ENCODE data around the gene FGD5.
A peak's percentile ranks its signal among the peaks of the same experiment; 100 is the strongest.

FGD5 gene

DNA sequence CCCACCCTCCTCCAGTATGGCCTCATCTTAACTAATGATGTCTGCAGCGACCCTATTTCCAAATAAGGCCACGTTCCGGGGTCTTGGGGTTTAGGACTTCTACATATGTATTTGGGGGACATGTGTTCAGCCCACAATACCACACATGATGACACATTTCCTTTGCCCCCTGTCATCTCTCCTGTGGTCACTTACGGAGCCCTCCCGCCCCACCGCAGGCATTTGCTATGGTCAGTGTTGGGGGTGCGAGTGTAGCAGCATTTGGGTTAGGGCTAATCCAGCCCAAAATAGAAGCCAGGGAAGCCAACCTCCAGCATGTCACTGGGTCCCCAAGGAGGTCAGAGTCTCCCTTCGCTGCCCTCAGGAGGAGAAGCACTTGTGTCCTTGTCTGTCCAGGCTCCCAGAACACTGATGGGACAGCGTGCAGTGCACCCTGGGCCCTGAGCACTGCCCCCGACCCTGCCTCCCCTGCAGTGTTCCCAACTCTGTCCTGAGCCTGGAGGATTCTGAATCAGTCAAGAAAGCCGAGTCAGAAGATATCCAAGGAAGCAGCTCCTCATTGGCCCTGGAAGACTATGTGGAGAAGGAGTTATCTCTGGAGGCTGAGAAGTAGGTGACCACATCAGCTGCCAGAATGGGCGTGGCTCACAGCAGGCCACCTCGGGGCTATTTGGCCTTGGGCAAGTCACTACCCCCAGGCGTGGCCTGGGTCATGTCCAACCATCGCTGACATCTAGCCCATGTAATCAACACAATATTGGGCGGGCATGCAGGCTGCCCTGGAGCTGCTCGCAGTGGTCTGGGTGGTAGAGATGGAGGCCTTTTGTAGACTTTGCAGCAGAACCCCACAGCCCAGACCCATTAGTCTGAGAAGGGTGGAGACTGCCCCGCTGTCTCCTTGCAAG, 46.9 kb upstream of the FGD5 start:
- Histone ChIP-seq H4K20me1 (ENCODE audit: insufficient read depth, low read length) (no peaks in the 10 kb centered on the region), H3K4me3 (ENCODE audit: low read depth, low read length, poor library complexity, severe bottlenecking) (no peak overlapping the region), H3K9me3 (ENCODE audit: low read length) (no peaks in the 10 kb centered on the region), H3K27ac (ENCODE audit: low read depth, low read length, poor library complexity, severe bottlenecking) (peak overlapping the region; percentile 62), H3K9ac (ENCODE audit: low read length) (no peak overlapping the region), H3K36me3 (ENCODE audit: insufficient read depth, low read length) (no peaks in the 10 kb centered on the region), H3K9me2 (ENCODE audit: low read depth, low read length) (no peaks in the 10 kb centered on the region), H3F3A (ENCODE audit: insufficient read depth, low read length) (no peaks in the 10 kb centered on the region), H3K79me2 (ENCODE audit: insufficient read depth, low read length) (no peaks in the 10 kb centered on the region), H2AFZ (ENCODE audit: low read length) (no peak overlapping the region), H3K4me2 (ENCODE audit: low read length) (no peak overlapping the region), H3K27me3 (ENCODE audit: insufficient read depth, low read length) (no peaks in the 10 kb centered on the region), H3K4me1 (ENCODE audit: insufficient read depth, low read length, severe bottlenecking) (peaks cover 68% of the 10 kb centered on the region)
- no peak for TF ChIP-seq EZH2 (IDR thresholded peaks at IDR 0.05; ENCODE audit: borderline replicate concordance, low read length)
- TF ChIP-seq, protein P1, sequence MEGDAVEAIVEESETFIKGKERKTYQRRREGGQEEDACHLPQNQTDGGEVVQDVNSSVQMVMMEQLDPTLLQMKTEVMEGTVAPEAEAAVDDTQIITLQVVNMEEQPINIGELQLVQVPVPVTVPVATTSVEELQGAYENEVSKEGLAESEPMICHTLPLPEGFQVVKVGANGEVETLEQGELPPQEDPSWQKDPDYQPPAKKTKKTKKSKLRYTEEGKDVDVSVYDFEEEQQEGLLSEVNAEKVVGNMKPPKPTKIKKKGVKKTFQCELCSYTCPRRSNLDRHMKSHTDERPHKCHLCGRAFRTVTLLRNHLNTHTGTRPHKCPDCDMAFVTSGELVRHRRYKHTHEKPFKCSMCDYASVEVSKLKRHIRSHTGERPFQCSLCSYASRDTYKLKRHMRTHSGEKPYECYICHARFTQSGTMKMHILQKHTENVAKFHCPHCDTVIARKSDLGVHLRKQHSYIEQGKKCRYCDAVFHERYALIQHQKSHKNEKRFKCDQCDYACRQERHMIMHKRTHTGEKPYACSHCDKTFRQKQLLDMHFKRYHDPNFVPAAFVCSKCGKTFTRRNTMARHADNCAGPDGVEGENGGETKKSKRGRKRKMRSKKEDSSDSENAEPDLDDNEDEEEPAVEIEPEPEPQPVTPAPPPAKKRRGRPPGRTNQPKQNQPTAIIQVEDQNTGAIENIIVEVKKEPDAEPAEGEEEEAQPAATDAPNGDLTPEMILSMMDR (IDR thresholded peaks at IDR 0.05; ENCODE audit: low read length) = no peak

DNA sequence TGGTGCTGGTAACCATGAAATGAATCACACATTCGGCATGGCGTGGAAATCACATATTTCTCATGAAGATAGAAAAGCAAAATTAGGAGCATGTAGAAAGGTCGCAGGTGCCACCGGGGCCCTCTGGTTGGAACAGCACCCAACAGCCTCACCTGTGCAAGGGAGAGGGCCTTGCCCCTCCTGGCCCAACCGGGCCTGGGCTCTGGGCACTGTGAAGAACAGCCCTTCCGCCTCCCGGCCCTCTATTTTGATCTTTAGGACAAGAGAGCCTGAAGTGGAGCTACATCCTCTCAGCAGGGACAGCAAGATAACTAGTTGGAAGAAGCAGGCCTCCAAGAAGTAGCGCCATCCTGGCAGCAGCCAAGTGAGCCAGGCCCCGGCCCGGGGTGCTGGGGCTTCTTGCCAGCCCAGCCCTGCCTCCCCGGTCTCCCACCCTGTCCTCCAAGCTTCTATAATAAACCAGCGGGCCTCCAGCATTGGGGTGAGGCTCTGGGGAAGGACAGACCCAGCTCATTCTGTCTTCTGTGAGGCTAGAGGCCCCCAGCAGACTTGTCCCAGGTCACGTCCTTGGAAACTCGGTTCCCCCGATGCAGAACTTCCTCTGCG, 46.1 kb upstream of the FGD5 start:
- no peak overlapping the region for H3K9ac ChIP-seq (ENCODE audit: low read length)
- no peak for TF ChIP-seq EZH2 (IDR thresholded peaks at IDR 0.05; ENCODE audit: borderline replicate concordance, low read length)
- TF ChIP-seq, protein P1 (IDR thresholded peaks at IDR 0.05; ENCODE audit: low read length) = no peak
- H3K79me2 ChIP-seq (ENCODE audit: insufficient read depth, low read length) = no peaks in the 10 kb centered on the region
- no peaks in the 10 kb centered on the region for H3F3A ChIP-seq (ENCODE audit: insufficient read depth, low read length)
- H3K4me1 ChIP-seq (ENCODE audit: insufficient read depth, low read length, severe bottlenecking) = peaks cover 67% of the 10 kb centered on the region
- H3K27me3 ChIP-seq (ENCODE audit: insufficient read depth, low read length) = no peaks in the 10 kb centered on the region
- H3K4me2 ChIP-seq (ENCODE audit: low read length) = no peak overlapping the region
- peak overlapping the region; percentile 62 for H3K27ac ChIP-seq (ENCODE audit: low read depth, low read length, poor library complexity, severe bottlenecking)
- H3K4me3 ChIP-seq (ENCODE audit: low read depth, low read length, poor library complexity, severe bottlenecking) = no peak overlapping the region
- H3K36me3 ChIP-seq (ENCODE audit: insufficient read depth, low read length) = no peaks in the 10 kb centered on the region
- H4K20me1 ChIP-seq (ENCODE audit: insufficient read depth, low read length) = no peaks in the 10 kb centered on the region
- no peaks in the 10 kb centered on the region for H3K9me3 ChIP-seq (ENCODE audit: low read length)
- no peaks in the 10 kb centered on the region for H3K9me2 ChIP-seq (ENCODE audit: low read depth, low read length)
- H2AFZ ChIP-seq (ENCODE audit: low read length) = no peak overlapping the region

- H3K4me3 ChIP-seq (ENCODE audit: low read depth, low read length, poor library complexity, severe bottlenecking) = no peak overlapping the region
- H3K4me1 ChIP-seq (ENCODE audit: insufficient read depth, low read length, severe bottlenecking) = peaks cover 60% of the 10 kb centered on the region
- no peaks in the 10 kb centered on the region for H3K9me2 ChIP-seq (ENCODE audit: low read depth, low read length)
- H3K4me2 ChIP-seq (ENCODE audit: low read length) = no peak overlapping the region
- TF ChIP-seq, protein P1 (IDR thresholded peaks at IDR 0.05; ENCODE audit: low read length) = no peak
- TF ChIP-seq EZH2 (IDR thresholded peaks at IDR 0.05; ENCODE audit: borderline replicate concordance, low read length) = no peak
- no peaks in the 10 kb centered on the region for H3K36me3 ChIP-seq (ENCODE audit: insufficient read depth, low read length)
- peak overlapping the region; percentile 62 for H3K27ac ChIP-seq (ENCODE audit: low read depth, low read length, poor library complexity, severe bottlenecking)
- no peak overlapping the region; the same call in 1 of the 2 replicates for H3K9ac ChIP-seq (ENCODE audit: low read length)
- no peaks in the 10 kb centered on the region for H3F3A ChIP-seq (ENCODE audit: insufficient read depth, low read length)
- no peaks in the 10 kb centered on the region for H3K79me2 ChIP-seq (ENCODE audit: insufficient read depth, low read length)
- H4K20me1 ChIP-seq (ENCODE audit: insufficient read depth, low read length) = no peaks in the 10 kb centered on the region
- no peaks in the 10 kb centered on the region for H3K27me3 ChIP-seq (ENCODE audit: insufficient read depth, low read length)
- no peak overlapping the region for H2AFZ ChIP-seq (ENCODE audit: low read length)
- H3K9me3 ChIP-seq (ENCODE audit: low read length) = no peaks in the 10 kb centered on the region
Observed at GRCh38 chr3:14773281-14773680, 45.5 kb upstream of the FGD5 start.
